ENCODE measurements around the gene CPNE1.

Gene CPNE1

DNA sequence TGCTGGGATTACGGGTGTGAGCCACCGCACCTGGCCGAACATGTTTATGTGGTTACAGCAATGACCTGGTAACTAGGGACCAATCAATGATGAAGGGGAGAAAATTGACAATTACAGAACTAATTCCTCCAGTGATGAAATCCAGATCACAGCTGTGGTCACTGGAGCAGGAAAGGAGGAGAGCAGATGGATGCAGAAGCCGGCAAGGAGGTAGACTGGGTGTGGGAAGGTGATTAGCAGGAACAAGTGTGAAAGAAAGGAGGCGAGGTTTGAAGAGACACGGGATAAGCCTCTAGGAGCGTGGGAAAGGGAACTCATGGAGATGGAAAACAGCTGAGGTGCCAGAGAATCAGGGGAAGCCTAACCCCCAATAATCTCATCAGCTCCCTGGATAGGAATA, 66.2 kb downstream of the CPNE1 start:
- peak; percentile 39 for DNase-seq

DNA sequence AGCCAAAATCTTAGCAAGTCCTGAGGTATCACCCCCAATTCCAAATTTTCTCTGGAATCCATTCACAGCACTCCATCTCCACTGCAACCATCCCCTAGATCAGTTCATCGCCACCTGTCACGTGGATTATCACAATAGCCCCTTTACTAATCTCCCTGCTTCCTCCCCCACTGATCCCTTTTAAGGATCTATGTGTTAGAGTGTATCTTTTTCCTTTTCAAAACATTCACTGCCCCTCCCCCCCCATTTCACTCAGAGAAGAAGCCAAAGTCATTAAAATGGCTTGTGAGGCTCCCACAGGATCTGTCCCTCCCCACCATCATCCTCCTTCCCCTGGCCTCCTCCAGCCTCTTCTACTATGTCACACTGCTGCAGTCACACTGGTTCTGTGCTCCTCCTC, 67.5 kb downstream of the CPNE1 start:
- DNase-seq = no peak

DNA sequence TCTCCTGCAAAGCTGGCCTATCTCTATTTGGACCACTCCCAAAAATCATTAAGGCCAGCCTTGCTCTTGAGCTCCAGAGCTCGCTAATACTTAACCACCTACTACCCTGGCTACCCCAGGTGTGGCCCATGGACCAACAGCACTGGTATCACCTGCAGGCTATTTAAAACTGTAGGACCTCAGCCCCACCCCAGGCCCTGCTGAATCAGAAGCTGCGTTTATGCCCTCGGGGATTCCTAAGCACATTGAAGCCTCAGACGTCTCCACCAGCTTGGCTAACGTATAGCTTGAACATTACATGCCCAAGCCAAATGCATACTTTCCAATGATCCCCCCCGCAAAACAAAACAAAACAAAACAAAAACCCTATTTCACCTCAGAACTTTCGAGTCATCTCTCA, 68.8 kb downstream of the CPNE1 start:
- no peak for DNase-seq

DNA sequence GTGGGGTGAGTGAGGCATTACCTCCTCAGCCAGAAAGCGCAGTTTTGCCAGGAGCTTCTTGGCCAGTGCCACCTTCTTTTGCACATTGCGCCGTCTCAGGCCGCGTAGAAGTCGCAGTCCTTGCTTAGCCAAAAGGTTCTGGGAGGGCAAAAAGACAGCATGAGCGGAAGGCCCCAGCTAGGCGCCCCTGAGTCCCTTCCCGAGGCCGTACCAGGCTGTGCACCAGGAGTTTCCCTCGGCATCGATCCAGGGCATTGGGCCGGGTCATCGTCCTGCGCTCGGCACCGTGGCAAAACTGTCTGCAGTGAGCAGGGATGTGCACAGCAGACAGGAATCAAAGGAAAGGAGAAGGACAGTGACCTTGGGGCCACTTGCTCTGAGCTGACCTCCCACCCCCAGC, 69.2 kb downstream of the CPNE1 start:
- no peak for DNase-seq

DNA sequence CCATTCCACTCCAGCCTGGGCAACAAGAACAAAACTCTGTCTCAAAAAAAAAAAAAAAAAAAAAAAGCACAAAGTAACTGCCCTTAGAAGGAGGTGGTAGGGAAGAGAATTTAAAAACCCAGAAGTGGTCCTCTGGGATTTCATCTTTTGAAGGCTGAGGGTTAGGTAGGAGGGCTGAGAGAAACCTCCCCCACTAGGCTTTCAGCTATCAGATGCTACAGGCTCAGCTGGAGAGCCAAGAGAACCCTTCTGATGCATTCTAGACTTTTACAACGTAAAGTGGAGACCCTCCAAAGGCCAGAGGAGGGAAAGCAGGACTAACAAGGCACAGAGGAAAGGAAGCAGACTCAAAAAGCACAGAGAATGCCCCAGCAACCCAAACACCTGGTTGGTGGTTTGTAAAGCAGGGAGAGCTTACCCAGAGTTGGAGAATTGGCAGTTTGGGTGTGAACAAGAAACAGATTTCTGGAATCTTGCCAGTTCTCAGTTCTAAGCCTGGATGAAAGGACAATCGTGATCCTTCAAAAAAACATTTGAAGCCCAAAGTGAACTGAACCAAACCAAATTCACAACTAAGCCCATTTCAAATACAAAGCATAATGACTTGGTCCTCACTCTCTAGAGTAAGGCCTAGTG, 72.2 kb downstream of the CPNE1 start:
- peak; percentile 70 for DNase-seq

DNA sequence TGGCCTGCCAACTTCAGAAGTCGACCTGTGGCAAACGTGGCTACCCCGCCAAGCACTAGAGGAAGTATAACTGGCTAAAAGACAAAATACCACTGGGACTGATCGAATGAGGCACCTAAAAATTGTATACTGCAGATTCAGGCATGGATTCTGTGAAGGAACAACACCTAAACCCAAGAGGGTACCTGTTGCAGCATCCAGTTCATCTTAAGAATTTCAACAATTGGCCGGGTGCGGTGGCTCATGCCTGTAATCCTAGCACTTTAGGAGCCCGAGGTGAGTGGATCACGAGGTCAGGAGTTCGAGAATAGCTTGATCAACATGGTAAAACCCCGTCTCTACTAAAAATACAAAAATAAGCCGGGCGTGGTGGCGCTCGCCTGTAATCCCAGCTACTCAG, 76.3 kb downstream of the CPNE1 start:
- no peak for DNase-seq

DNA sequence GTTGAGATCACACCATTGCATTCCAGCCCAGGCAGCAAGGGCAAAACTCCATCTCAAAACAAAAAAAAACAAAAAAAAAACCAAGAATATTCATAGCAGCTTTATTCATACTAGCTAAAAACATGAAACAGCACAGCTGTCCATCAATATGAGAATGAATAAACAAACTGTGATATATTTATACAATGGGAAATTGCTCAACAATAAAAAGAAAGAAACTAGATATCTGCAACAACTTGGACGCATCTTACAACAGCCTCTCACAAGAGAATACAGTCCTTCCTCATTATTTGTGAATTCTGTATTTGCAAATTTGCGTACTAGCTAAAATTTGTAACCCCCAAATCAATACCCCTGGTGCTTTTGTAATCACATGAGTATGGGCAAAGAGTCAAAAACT, 77.3 kb downstream of the CPNE1 start:
- no peak for DNase-seq

DNA sequence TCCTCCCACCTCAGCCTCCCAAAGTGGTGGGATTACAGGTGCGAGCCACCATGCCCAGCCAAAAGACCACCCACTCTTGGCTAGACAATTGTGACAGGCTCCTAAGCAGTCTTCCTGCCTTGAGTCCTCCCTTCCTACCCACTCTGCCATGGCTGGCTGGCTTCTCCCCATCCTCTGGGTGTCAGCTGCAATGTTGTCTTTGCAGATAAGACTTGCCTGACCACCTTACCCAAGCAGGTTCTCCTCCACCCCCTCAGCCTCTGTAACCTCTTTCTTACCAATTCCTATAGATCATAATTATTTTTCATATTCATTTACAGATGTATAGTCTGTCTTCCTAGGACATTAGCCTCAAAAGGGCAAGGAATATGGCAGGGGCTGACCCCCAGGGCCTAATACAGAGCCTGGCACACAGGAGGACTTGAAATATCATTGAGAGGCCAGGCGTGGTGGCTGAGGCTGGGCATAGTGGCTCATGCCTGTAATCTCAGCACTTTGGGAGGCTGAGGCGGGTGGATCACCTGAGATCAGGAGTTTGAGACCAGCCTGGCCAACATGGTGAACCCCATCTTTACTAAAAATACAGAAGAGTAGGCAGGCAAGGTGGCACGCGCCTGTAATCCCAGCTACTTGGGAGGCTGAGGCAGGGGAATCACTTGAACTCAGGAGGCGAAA, 77.8 kb downstream of the CPNE1 start:
- DNase-seq = no peak

DNA sequence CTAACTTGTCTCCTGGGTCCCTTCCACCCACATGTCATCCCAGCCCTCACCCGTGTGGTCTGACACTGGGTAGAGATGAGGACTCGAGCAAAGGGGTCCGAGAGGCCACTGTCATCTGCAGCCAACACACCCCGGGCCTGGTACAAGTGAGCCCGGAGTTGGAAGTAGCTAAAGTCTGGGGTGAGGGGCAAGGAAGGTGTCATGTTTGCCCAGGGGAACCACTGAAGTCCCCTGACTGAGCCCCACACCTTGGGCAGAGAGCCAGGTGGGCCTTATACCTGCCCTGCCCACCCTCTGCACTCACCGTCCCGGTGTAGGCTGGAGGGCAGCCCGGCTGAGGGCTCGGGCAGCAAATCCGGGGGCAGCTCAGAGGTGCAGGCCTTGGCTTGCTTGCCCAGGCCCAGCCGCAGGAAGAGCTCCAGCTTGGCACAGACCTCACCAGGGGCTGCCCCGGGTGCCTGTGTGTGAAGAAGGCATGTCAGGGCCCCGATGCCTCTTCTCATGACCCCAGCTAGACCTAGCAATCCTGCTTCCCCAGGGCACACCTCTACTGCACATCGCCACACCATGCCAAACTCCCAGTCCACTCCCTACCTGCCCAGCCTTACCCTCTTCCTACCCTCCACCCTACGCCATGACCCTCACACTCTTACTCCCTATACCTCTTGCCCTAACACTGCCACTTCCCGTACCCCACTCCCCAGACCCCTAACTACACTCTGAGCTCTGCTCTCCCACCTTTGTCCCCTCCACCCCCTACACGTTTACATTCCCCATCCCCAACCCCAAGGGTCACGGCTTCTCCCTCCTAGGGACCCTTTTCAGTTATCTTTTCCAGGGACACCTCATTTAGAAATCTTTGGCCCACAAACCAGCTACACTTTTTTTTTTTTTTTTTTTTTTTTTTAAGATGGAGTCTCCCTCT, 80.8 kb downstream of the CPNE1 start:
- DNase-seq = no peak

DNA sequence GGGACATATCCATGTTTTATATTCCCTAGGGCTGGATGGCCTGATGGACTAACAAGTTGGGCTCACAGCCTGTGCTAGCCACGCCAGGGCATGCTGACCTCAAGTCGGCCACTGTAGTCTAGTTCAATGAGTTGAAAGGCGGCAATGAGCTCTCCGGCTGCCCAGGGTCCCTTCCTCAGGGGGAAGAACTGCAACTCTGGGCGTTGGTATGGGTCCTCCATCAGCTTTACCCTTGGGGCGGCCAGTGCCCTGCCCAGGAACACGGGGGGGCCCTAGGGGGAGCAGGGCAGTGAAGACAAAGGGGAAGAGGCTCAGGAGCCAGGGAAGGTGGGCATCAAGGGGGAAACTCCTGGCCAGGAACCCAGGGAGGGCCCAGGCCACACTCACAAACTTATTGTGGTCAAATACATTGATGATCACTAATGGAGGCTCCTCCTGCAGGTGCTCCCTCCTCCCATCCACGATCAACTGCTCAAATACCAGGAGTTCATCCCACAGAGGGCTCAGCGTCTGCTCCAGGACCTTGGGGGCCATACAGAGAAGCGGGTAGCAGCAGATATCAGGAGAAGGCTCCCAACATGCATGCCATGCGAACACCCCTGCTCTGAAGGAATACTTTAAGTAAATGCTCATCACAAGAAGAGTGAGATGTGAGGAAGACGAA, 81.8 kb downstream of the CPNE1 start:
- no peak for DNase-seq

DNA sequence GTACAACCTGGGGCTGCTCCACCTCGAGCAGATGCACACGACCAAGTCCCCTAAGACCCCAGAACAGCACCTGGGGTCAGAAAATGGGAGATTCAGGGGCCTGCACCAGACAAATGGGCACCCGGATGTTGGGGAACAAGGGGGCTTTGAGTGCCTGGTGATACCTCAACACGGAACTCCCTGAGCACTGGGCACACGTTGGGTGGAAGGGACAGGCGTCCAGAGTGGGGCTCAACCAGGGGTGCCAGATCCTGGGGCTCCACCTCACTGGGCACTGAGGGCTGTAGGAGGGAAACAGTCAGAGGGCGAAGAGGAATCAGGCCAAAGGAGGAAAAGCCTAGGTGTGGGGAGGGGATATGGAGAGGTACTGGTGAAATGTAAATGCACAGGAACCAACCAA, 82.6 kb downstream of the CPNE1 start:
- no peak for DNase-seq

DNA sequence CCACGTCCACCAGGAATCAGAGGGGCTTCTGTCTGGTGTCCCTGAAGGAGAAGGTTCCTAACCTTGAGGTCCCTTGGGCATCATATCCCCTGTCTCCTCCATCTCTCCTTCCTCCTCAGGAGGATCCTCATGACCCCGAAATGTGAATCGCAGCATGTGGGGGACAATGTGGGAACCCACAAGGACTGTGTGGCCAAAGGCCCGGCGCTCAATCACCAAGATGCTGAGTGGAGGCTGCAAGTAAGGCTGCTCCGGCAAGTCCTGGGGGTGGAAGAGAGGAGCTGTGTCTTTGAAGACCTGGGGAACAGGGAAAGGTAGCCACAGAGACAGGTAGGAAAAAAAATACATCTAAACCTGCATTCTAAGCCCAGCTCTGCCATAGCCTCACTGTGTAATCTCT, 85.5 kb downstream of the CPNE1 start:
- DNase-seq = no peak

DNA sequence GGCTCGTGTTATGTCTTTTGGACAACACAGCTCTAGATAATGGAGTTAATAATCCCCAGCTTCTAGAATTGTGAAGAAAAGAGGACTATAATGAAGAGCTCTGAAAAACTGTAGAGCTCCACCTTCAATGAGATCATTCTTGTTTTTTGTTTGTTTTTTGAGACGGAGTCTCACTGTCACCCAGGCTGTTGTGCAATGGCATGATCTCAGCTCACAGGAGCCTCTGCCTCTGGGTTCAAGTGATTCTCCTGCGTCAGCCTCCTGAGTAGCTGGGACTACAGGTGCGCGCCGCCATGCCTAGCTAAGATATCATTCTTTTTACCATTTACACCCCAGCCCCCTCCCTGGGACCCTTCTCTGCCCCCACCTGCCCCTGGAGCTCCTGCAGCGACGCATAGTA, 86.2 kb downstream of the CPNE1 start:
- DNase-seq = no peak

DNA sequence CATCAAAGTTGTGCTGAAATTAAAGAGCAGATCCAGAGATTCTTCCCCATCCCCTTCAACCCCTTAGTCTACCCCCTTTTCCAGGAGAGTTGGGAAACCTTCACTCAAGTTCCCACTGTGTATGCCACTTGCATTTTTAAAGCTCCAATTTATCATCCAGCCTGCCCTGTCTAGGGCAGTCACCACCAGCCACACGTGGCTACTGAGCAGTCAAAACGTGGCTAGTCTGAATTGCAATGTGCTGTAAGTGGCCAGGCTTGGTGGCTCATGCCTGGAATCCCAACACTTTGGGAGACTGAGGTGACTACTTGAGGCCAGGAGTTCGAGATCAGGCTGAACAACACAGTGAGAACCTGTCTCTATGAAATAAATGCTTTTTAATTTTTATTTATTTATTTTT, 87.9 kb downstream of the CPNE1 start:
- no peak for DNase-seq

Measured in NCI-H2171 treated with DMSO at 0.1 percent for 48 hours (cell line).